Activated CD4-positive, alpha-beta T cell treated with anti-CD3 and anti-CD28 coated beads, Interleukin-2, Interleukin-6, amounts not matched to agents 100 ng/mL and 50 ng/mL, durations not matched to agents 16 hours and 8 hours (primary cell): ENCODE measurements around the gene APBA1.

Experiments used
- DNase-seq: peaks from one replicate; pipeline ENCODE4 v3.0.0-alpha.2; 2020

Gene APBA1

GRCh38 chr9:69574057-69574456, 98.1 kb downstream of the APBA1 start:
- no peak for DNase-seq

GRCh38 chr9:69573651-69574050, 98.5 kb downstream of the APBA1 start:
- DNase-seq, result no peak

- DNase-seq, result no peak
Measured at GRCh38 chr9:69572611-69573010, 99.6 kb downstream of the APBA1 start.

GRCh38 chr9:69571032-69571431, 101.1 kb downstream of the APBA1 start:
- DNase-seq, result no peak

GRCh38 chr9:69569738-69570451, 102.3 kb downstream of the APBA1 start:
- no peak for DNase-seq

GRCh38 chr9:69564557-69564956, 107.6 kb downstream of the APBA1 start:
- no peak for DNase-seq

GRCh38 chr9:69559126-69559525, 113.0 kb downstream of the APBA1 start:
- no peak for DNase-seq

- DNase-seq, result no peak
Measured at GRCh38 chr9:69556707-69557106, 115.5 kb downstream of the APBA1 start.

- no peak for DNase-seq
Measured at GRCh38 chr9:69555802-69556201, 116.4 kb downstream of the APBA1 start.

- no peak for DNase-seq
Measured at GRCh38 chr9:69554945-69555344, 117.2 kb downstream of the APBA1 start.

GRCh38 chr9:69549310-69550202, 122.6 kb downstream of the APBA1 start:
- DNase-seq, result peak; percentile 64

- no peak for DNase-seq
Measured at GRCh38 chr9:69548681-69549080, 123.5 kb downstream of the APBA1 start.

- peak; percentile 21 for DNase-seq
Measured at GRCh38 chr9:69546265-69546664, 125.9 kb downstream of the APBA1 start.

- no peak for DNase-seq
Measured at GRCh38 chr9:69542942-69543704, 129.0 kb downstream of the APBA1 start.

- DNase-seq, result no peak
Measured at GRCh38 chr9:69542058-69542457, 130.1 kb downstream of the APBA1 start.

GRCh38 chr9:69535911-69536310, 136.3 kb downstream of the APBA1 start:
- no peak for DNase-seq

- DNase-seq, result no peak
Measured at GRCh38 chr9:69535286-69535832, 136.8 kb downstream of the APBA1 start.

- no peak for DNase-seq
Measured at GRCh38 chr9:69532396-69532795, 139.8 kb downstream of the APBA1 start.

GRCh38 chr9:69527454-69527853, 144.7 kb downstream of the APBA1 start:
- no peak for DNase-seq

- no peak for DNase-seq
Measured at GRCh38 chr9:69526699-69527098, 145.5 kb downstream of the APBA1 start.

- DNase-seq, result peak; percentile 35
Measured at GRCh38 chr9:69519470-69520240, 152.5 kb downstream of the APBA1 start.
